GM12878 (cell line): ENCODE results near the gene DHPS. TPM values are rescaled to one million over a fixed set of nuclear protein-coding genes. Genes with fewer than 3 reads are reported as not detected.

Experiments
- ATAC-seq: fragments of 200-7000 bp; cut with Tn5 transposase; 3 replicates; pipeline ENCODE4 v1.9.1; 2020; ENCODE audit warnings: mild to moderate bottlenecking, moderate library complexity
- BruUV-seq: library from RNA; stranded (reverse); fragments of 400-500 nt; replicated peaks from 2 replicates; lab custom pipeline; 2021; lab: Mats Ljungman, UMichigan
- CTCF ChIA-PET: fragments of 300-600 bp; sonication (Branson Sonifier 250); formaldehyde crosslinking; extraction: SDS; loops from one replicate; lab custom pipeline; 2021; ENCODE audit warnings: inconsistent platforms; lab: Yijun Ruan, JAX
- POLR2A ChIA-PET: fragments of 350-600 bp; formaldehyde crosslinking; extraction: SDS; loops from one replicate; lab custom pipeline; 2021; ENCODE audit warnings: inconsistent platforms; lab: Charles Lee
- RAD21 ChIA-PET: fragments of 300-600 bp; sonication (Branson Sonifier 250); formaldehyde crosslinking; loops from one replicate; lab custom pipeline; 2023; ENCODE audit warnings: antibody characterized with exemption; ENCODE audit not compliant: unreplicated experiment; lab: Charles Lee
- SMC1A ChIA-PET: fragments of 300-600 bp; sonication (Branson Sonifier 250); formaldehyde crosslinking; loops from one replicate; lab custom pipeline; 2023; ENCODE audit not compliant: unreplicated experiment, uncharacterized antibody; lab: Charles Lee
- DNase-seq: peaks from one replicate; pipeline ENCODE4 v3.0.0-alpha.2; 2011; ENCODE audit warnings: low read depth, low spot score
- FAIRE-seq: peaks from 3 replicates; lab custom pipeline; 2011; peaks lifted over from hg19 to GRCh38; lab: Jason Lieb, UNC
- H2AFZ ChIP-seq: 2 replicates; pipeline ENCODE4 v1.6.0; 2011; ENCODE audit warnings: low read depth, low read length, control low read depth; ENCODE audit not compliant: control insufficient read depth
- H3K27ac ChIP-seq: 2 replicates; pipeline ENCODE4 v1.5.1; 2011; ENCODE audit warnings: control low read depth; ENCODE audit not compliant: control insufficient read depth, insufficient read depth
- H3K27me3 ChIP-seq, 2 experiments: replicated peaks in 1 of 2; 2 replicates each; pipeline versions ENCODE4 v1.6.0 to v1.6.1; 2011; ENCODE audit warnings: low read length in 1 of 2; ENCODE audit not compliant: control insufficient read depth in 2 of 2, insufficient read depth in 2 of 2
- H3K36me3 ChIP-seq, 2 experiments: 2 replicates each; pipeline ENCODE4 v1.5.1; 2011; ENCODE audit warnings: low read length in 1 of 2; ENCODE audit not compliant: control insufficient read depth in 2 of 2, insufficient read depth in 2 of 2
- H3K4me1 ChIP-seq: 2 replicates; pipeline ENCODE4 v1.6.1; 2011; ENCODE audit warnings: mild to moderate bottlenecking, low read length, moderate library complexity, mixed read lengths; ENCODE audit not compliant: control insufficient read depth, insufficient read depth
- H3K4me2 ChIP-seq: 2 replicates; pipeline ENCODE4 v1.6.0; 2011; ENCODE audit warnings: control low read depth; ENCODE audit not compliant: control insufficient read depth, insufficient read depth
- H3K4me3 ChIP-seq: fragments of 200-600 bp; sonication (generic); 2 replicates; pipeline ENCODE4 v1.5.1; 2016
- H3K79me2 ChIP-seq: 2 replicates; pipeline ENCODE4 v1.6.0; 2011; ENCODE audit warnings: low read length; ENCODE audit not compliant: control insufficient read depth, insufficient read depth
- H3K9ac ChIP-seq: 2 replicates; pipeline ENCODE4 v1.8.0; 2011; ENCODE audit warnings: low read length, control low read depth, mixed read lengths; ENCODE audit not compliant: control insufficient read depth, insufficient read depth
- H3K9me3 ChIP-seq: replicated peaks from 3 replicates; pipeline ENCODE4 v1.5.1; 2011; ENCODE audit warnings: mild to moderate bottlenecking, low read length; ENCODE audit not compliant: control insufficient read depth, insufficient read depth
- H4K20me1 ChIP-seq: 2 replicates; pipeline ENCODE4 v1.6.0; 2011; ENCODE audit not compliant: control insufficient read depth, insufficient read depth
- CBX3 ChIP-seq: fragments of 200-600 bp; sonication (generic); IDR thresholded peaks from 2 replicates; pipeline ENCODE4 v1.6.1; 2016; ENCODE audit warnings: low read depth, borderline replicate concordance
- EP300 ChIP-seq, 2 experiments: fragments of 150-350 bp in 1 of 2; IDR thresholded peaks; 2 replicates each; pipeline ENCODE4 v1.6.1; 2011 to 2012; ENCODE audit warnings: low read depth in 2 of 2, low read length in 2 of 2, borderline replicate concordance in 1 of 2, improper control_type of control experiment in 1 of 2, inconsistent platforms in 1 of 2; ENCODE audit not compliant: control insufficient read depth in 1 of 2
- GATAD2B ChIP-seq: fragments of 450-650 bp; conservative IDR thresholded peaks from 2 replicates; pipeline ENCODE4 v1.6.1; 2017; ENCODE audit warnings: low read depth, mild to moderate bottlenecking, moderate library complexity
- HSF1 ChIP-seq: fragments of 150-350 bp; IDR thresholded peaks from 2 replicates; pipeline ENCODE4 v1.6.1; 2014; ENCODE audit warnings: mild to moderate bottlenecking, low read depth, low read length
- JUNB ChIP-seq: IDR thresholded peaks from 2 replicates; pipeline ENCODE4 v1.6.1; 2016; ENCODE audit warnings: antibody characterized with exemption, mild to moderate bottlenecking
- NFXL1 ChIP-seq: fragments of 450-650 bp; IDR thresholded peaks from 2 replicates; pipeline ENCODE4 v1.6.1; 2017; ENCODE audit warnings: antibody characterized with exemption, mild to moderate bottlenecking, borderline replicate concordance
- POLR2A ChIP-seq: IDR thresholded peaks from 2 replicates; pipeline ENCODE4 v1.6.1; 2011; ENCODE audit warnings: low read depth, mild to moderate bottlenecking, low read length
- POU2F2 ChIP-seq: IDR thresholded peaks from 3 replicates; pipeline ENCODE4 v1.6.1; 2011; ENCODE audit warnings: low read depth, mild to moderate bottlenecking, low read length, borderline replicate concordance
- PRDM15 ChIP-seq: fragments of 450-650 bp; formaldehyde crosslinking; IDR thresholded peaks from 2 replicates; pipeline ENCODE4 v1.4.0; 2020; ENCODE audit warnings: mild to moderate bottlenecking, moderate library complexity
- RAD21 ChIP-seq: IDR thresholded peaks from 2 replicates; pipeline ENCODE4 v1.6.1; 2011; ENCODE audit warnings: mild to moderate bottlenecking, low read depth, low read length, moderate library complexity; ENCODE audit not compliant: insufficient read depth
- REST ChIP-seq: IDR thresholded peaks from 2 replicates; pipeline ENCODE4 v1.6.1; 2012; ENCODE audit warnings: mild to moderate bottlenecking, low read depth, low read length
- SUZ12 ChIP-seq: fragments of 200-600 bp; sonication (generic); IDR thresholded peaks from one replicate; pipeline ENCODE4 v1.6.1; 2018; ENCODE audit warnings: antibody characterized with exemption, mild to moderate bottlenecking; ENCODE audit not compliant: unreplicated experiment
- WGBS: methylation state at CpG from one replicate; pipeline ENCODE4 v1.1.6; 2016; ENCODE audit warnings: low lambda C conversion rate; ENCODE audit not compliant: insufficient replicate concordance, insufficient coverage; ENCODE audit errors: missing lambda C conversion rate; 5-methylcytosine and 5-hydroxymethylcytosine counted together
- in situ Hi-C: fragments of 300-500 bp; cut with MboI; formaldehyde crosslinking; loops from 9 replicates; pipeline ENCODE4 v1.14.3; 2018; ENCODE audit warnings: mixed read lengths
- intact Hi-C: fragments of 100-400 bp; cut with micrococcal nuclease; formaldehyde crosslinking; loops from one replicate; pipeline ENCODE4 v1.14.2; 2022; ENCODE audit not compliant: unreplicated experiment
- polyA plus RNA-seq, 11 experiments: library from polyadenylated mRNA; depleted of rRNA in 4 of 11; unstranded in 6 of 11; stranded (reverse) in 5 of 11; fragments of >200 nt; fragmentation: Nextera tagmentation in 4 of 11; fragmentation: Illumina TruSeq in 1 of 11; extraction: Ambion mirVana in 4 of 11; extraction: Trizol in 1 of 11; gene quantifications; 1 replicate in 1 of 11; 2 replicates in 10 of 11; pipeline versions ENCODE4 v1.2.1 to v1.2.3, GENCODE V29; 2011 to 2016; ENCODE audit warnings: inconsistent platforms in 2 of 11, missing spikeins in 2 of 11, low read depth in 1 of 11
- total RNA-seq, 4 experiments: library from RNA; depleted of rRNA in 3 of 4; stranded (reverse); fragments of >200 nt in 3 of 4; fragmentation: Illumina TruSeq in 1 of 4; extraction: Trizol in 1 of 4; gene quantifications; 2 replicates each; pipeline versions ENCODE4 v1.2.1 to v1.2.3, GENCODE V29; 2013 to 2021

The DHPS gene
- total and polyA plus RNA-seq, 10 of the 15 experiments (the other 5 are each of a cell fraction or from before 2014, with no cell fraction given), result 36.4 to 104 (median 83.4) TPM

GRCh38 chr19:12669270-12670158, 12.2 kb downstream of the DHPS start:
- H3K27me3 ChIP-seq, result no peaks in the 10 kb centered on the region
- BruUV-seq, result TSS peak; percentile 71
- H2AFZ ChIP-seq, result peak overlapping the region; percentile 99
- DNase-seq, result peak; percentile 72
- POLR2A ChIA-PET, result interaction anchor here (0.6 to 1.8 kb wide), 4 partner anchors 18 to 65 kb away, joined by 3 to 4 read pairs (median 3); partner anchors contain the start of genes TRIR, ZNF490 and ZNF791
- peaks cover 26% of the 10 kb centered on the region for H3K4me1 ChIP-seq
- peak overlapping the region; percentile 92 for H3K4me3 ChIP-seq
- peaks cover 8 to 15% of the 10 kb centered on the region in 2 experiments for H3K36me3 ChIP-seq
- in situ Hi-C loops (loop anchor here (5.0 kb wide), 1 partner anchor 107 kb away; no protein-coding TSS in a partner anchor), intact Hi-C loops (loop anchor here (5.0 kb wide), 1 partner anchor 467 kb away; no protein-coding TSS in a partner anchor)
- peak overlapping the region; percentile 100 for H3K27ac ChIP-seq
- peak; percentile 39 for ATAC-seq
- RAD21 ChIA-PET, result interaction anchor here (0.5 to 1.1 kb wide), 5 partner anchors 12 to 745 kb away, joined by 3 to 4 read pairs (median 3); partner anchors contain the start of genes DHPS, ZNF490 and ZNF791
- no peaks in the 10 kb centered on the region for H3K9me3 ChIP-seq
- SMC1A ChIA-PET, result interaction anchor here (0.6 to 1.3 kb wide), 5 partner anchors 12 to 270 kb away, joined by 3 to 4 read pairs (median 3); partner anchors contain the start of genes DHPS, ZNF490 and ZNF791
- FAIRE-seq, result peak; percentile 97
- H3K79me2 ChIP-seq, result peaks cover 48% of the 10 kb centered on the region
- peak overlapping the region; percentile 99 for H3K9ac ChIP-seq
- H3K4me2 ChIP-seq, result peak overlapping the region; percentile 60
- H4K20me1 ChIP-seq, result no peaks in the 10 kb centered on the region
- CTCF ChIA-PET, result interaction anchor here (0.6 to 2.3 kb wide), 4 partner anchors 12 to 106 kb away, joined by 3 to 11 read pairs (median 4); partner anchors contain the start of genes DHPS, ZNF490 and ZNF791
- 1% methylated on average over 64 of the region's 64 CpGs for WGBS
- TF ChIP-seq JUNB (no peak), POLR2A (peak; percentile 85), CBX3 (no peak), HSF1 (no peak), SUZ12 (no peak), RAD21 (no peak), POU2F2 (no peak), PRDM15 (CRISPR knock-in tag) (no peak), EP300 (IDR thresholded peaks at IDR 0.05; ENCODE audit: borderline replicate concordance in 1 of 2, control insufficient read depth in 1 of 2, low read depth in 2 of 2, low read length in 2 of 2) (no peak), NFXL1 (no peak), GATAD2B (peak; percentile 84), REST (no peak)
